ENCODE measurements around the gene DEDD2.

DEDD2 gene

GRCh38 chr19:42253245-42254088, 36.0 kb upstream of the DEDD2 start:
- TF ChIP-seq CTCF (IDR thresholded peaks at IDR 0.05), result no peak

GRCh38 chr19:42252365-42253244, 35.1 kb upstream of the DEDD2 start:
- TF ChIP-seq CTCF (IDR thresholded peaks at IDR 0.05), result no peak

- no peak for TF ChIP-seq CTCF (IDR thresholded peaks at IDR 0.05)
These were observed 34.3 kb upstream of the DEDD2 start for GRCh38 chr19:42251572-42252358.

- no peak for TF ChIP-seq CTCF (IDR thresholded peaks at IDR 0.05)
These were observed 33.4 kb upstream of the DEDD2 start for GRCh38 chr19:42250666-42251531.

GRCh38 chr19:42250183-42250665, 32.7 kb upstream of the DEDD2 start:
- no peak for TF ChIP-seq CTCF (IDR thresholded peaks at IDR 0.05)

- TF ChIP-seq CTCF (IDR thresholded peaks at IDR 0.05), result no peak
These were observed 32.3 kb upstream of the DEDD2 start for GRCh38 chr19:42249769-42250168.
